ENCODE results near the gene TSSC4. TPM values are rescaled to one million over a fixed set of nuclear protein-coding genes. Genes with fewer than 3 reads are reported as not detected.

TSSC4 gene
- total RNA-seq, 1 donor from 2014 or later = 52.2 TPM

- Mint-ChIP-seq H3K9me3 (ENCODE audit: low read depth) (no peaks in the 10 kb centered on the region), H3K27ac (ENCODE audit: unreplicated experiment) (peak overlapping the region; percentile 89), H3K27me3 (ENCODE audit: low read depth) (no peaks in the 10 kb centered on the region), H3K4me1 (ENCODE audit: low read depth) (peaks cover 38% of the 10 kb centered on the region), H3K36me3 (ENCODE audit: low read depth) (no peaks in the 10 kb centered on the region), H3K4me3 (ENCODE audit: unreplicated experiment) (peak overlapping the region; percentile 90)
- peak; percentile 83 for DNase-seq (ENCODE audit: low spot score)
- no peak for TF ChIP-seq CTCF (IDR thresholded peaks at IDR 0.05)
These were observed 22.8 kb upstream of the TSSC4 start for GRCh38 chr11:2377511-2378443.

GRCh38 chr11:2378527-2379210 lies 21.9 kb upstream of the TSSC4 start:
- no peaks in the 10 kb centered on the region for H3K9me3 Mint-ChIP-seq (ENCODE audit: low read depth)
- no peaks in the 10 kb centered on the region for H3K36me3 Mint-ChIP-seq (ENCODE audit: low read depth)
- H3K4me1 Mint-ChIP-seq (ENCODE audit: low read depth) = peaks cover 47% of the 10 kb centered on the region
- peak overlapping the region; percentile 89 for H3K27ac Mint-ChIP-seq (ENCODE audit: unreplicated experiment)
- peak; percentile 79 for DNase-seq (ENCODE audit: low spot score)
- no peaks in the 10 kb centered on the region for H3K27me3 Mint-ChIP-seq (ENCODE audit: low read depth)
- TF ChIP-seq CTCF (IDR thresholded peaks at IDR 0.05) = no peak
- peak overlapping the region; percentile 90 for H3K4me3 Mint-ChIP-seq (ENCODE audit: unreplicated experiment)

- DNase-seq (ENCODE audit: low spot score) = no peak
- Mint-ChIP-seq H3K9me3 (ENCODE audit: low read depth) (no peaks in the 10 kb centered on the region), H3K27ac (ENCODE audit: unreplicated experiment) (peak overlapping the region; percentile 77), H3K4me1 (ENCODE audit: low read depth) (peaks cover 51% of the 10 kb centered on the region), H3K4me3 (ENCODE audit: unreplicated experiment) (peak overlapping the region; percentile 53), H3K27me3 (ENCODE audit: low read depth) (no peaks in the 10 kb centered on the region), H3K36me3 (ENCODE audit: low read depth) (no peaks in the 10 kb centered on the region)
- TF ChIP-seq CTCF (IDR thresholded peaks at IDR 0.05) = no peak
These were observed 20.9 kb upstream of the TSSC4 start for GRCh38 chr11:2379466-2380174.

GRCh38 chr11:2380396-2380795 lies 20.2 kb upstream of the TSSC4 start:
- no peak for DNase-seq (ENCODE audit: low spot score)
- no peaks in the 10 kb centered on the region for H3K36me3 Mint-ChIP-seq (ENCODE audit: low read depth)
- H3K27me3 Mint-ChIP-seq (ENCODE audit: low read depth) = no peaks in the 10 kb centered on the region
- H3K27ac Mint-ChIP-seq (ENCODE audit: unreplicated experiment) = peak overlapping the region; percentile 77
- no peaks in the 10 kb centered on the region for H3K9me3 Mint-ChIP-seq (ENCODE audit: low read depth)
- H3K4me1 Mint-ChIP-seq (ENCODE audit: low read depth) = peaks cover 51% of the 10 kb centered on the region
- peak overlapping the region; percentile 51 for H3K4me3 Mint-ChIP-seq (ENCODE audit: unreplicated experiment)
- no peak for TF ChIP-seq CTCF (IDR thresholded peaks at IDR 0.05)

All from chondrocyte (in vitro differentiated cells).